ENCODE data around the gene HOOK1.

The HOOK1 gene

GRCh38 chr1:59892841-59893811, 78.4 kb downstream of the HOOK1 start:
- no peak overlapping the region for H3K27ac ChIP-seq (replicated peaks)
- DNase-seq (ENCODE audit: low read depth in 1 of 2, low spot score in 1 of 2), result no peak
- H3K27me3 ChIP-seq (ENCODE audit: insufficient read depth, poor library complexity, severe bottlenecking), result no peaks in the 10 kb centered on the region
- TF ChIP-seq CTCF (IDR thresholded peaks at IDR 0.05; ENCODE audit: insufficient read depth, low read length), result no peak
- TF ChIP-seq REST (IDR thresholded peaks at IDR 0.05; ENCODE audit: insufficient replicate concordance, low read depth), result no peak
- no peak for TF ChIP-seq POLR2AphosphoS5 (IDR thresholded peaks at IDR 0.05; ENCODE audit: low read depth)
- TF ChIP-seq GABPA (IDR thresholded peaks at IDR 0.05; ENCODE audit: low read depth), result no peak
- no peak for TF ChIP-seq SPI1 (IDR thresholded peaks at IDR 0.05; ENCODE audit: borderline replicate concordance, low read depth)
- no peak overlapping the region for H3K4me3 ChIP-seq (replicated peaks; ENCODE audit: insufficient read depth, low read length)

GRCh38 chr1:59897165-59897564, 82.4 kb downstream of the HOOK1 start:
- Histone ChIP-seq H3K4me3 (replicated peaks; ENCODE audit: insufficient read depth, low read length) (no peak overlapping the region), H3K27ac (replicated peaks) (no peak overlapping the region), H3K27me3 (ENCODE audit: insufficient read depth, poor library complexity, severe bottlenecking) (no peaks in the 10 kb centered on the region)
- no peak for TF ChIP-seq POLR2AphosphoS5 (IDR thresholded peaks at IDR 0.05; ENCODE audit: low read depth)
- no peak for TF ChIP-seq SPI1 (IDR thresholded peaks at IDR 0.05; ENCODE audit: borderline replicate concordance, low read depth)
- no peak for TF ChIP-seq REST (IDR thresholded peaks at IDR 0.05; ENCODE audit: insufficient replicate concordance, low read depth)
- no peak for TF ChIP-seq GABPA (IDR thresholded peaks at IDR 0.05; ENCODE audit: low read depth)
- no peak for TF ChIP-seq CTCF (IDR thresholded peaks at IDR 0.05; ENCODE audit: insufficient read depth, low read length)
- no peak for DNase-seq (ENCODE audit: low read depth in 1 of 2, low spot score in 1 of 2)

GRCh38 chr1:59898927-59899326, 84.2 kb downstream of the HOOK1 start:
- Histone ChIP-seq H3K27me3 (ENCODE audit: insufficient read depth, poor library complexity, severe bottlenecking) (no peaks in the 10 kb centered on the region), H3K4me3 (replicated peaks; ENCODE audit: insufficient read depth, low read length) (no peak overlapping the region), H3K27ac (replicated peaks) (no peak overlapping the region)
- TF ChIP-seq REST (IDR thresholded peaks at IDR 0.05; ENCODE audit: insufficient replicate concordance, low read depth) (no peak), CTCF (IDR thresholded peaks at IDR 0.05; ENCODE audit: insufficient read depth, low read length) (no peak), SPI1 (IDR thresholded peaks at IDR 0.05; ENCODE audit: borderline replicate concordance, low read depth) (no peak), POLR2AphosphoS5 (IDR thresholded peaks at IDR 0.05; ENCODE audit: low read depth) (no peak), GABPA (IDR thresholded peaks at IDR 0.05; ENCODE audit: low read depth) (no peak)
- no peak for DNase-seq (ENCODE audit: low read depth in 1 of 2, low spot score in 1 of 2)

Data from HL-60 (cell line).